OCI-LY1 (cell line): ENCODE results near the gene VPS35L.

Source experiments
- H2AFZ ChIP-seq: fragments of 200-600 bp; sonication (generic), shearing (Covaris generic); 2 replicates; pipeline ENCODE4 v1.6.0; 2014; ENCODE audit warnings: antibody characterized with exemption, mild to moderate bottlenecking, low read length
- H3F3A ChIP-seq: fragments of 200-600 bp; sonication (generic), shearing (Covaris generic); 2 replicates; pipeline ENCODE4 v1.6.0; 2014; ENCODE audit warnings: mild to moderate bottlenecking, antibody characterized with exemption, low read length, moderate library complexity; ENCODE audit not compliant: insufficient read depth
- H3K27ac ChIP-seq: fragments of 200-600 bp; sonication (generic); 2 replicates; pipeline ENCODE4 v1.5.1; 2014; ENCODE audit warnings: low read length, mixed run types, mild to moderate bottlenecking, low read depth; ENCODE audit not compliant: poor library complexity, severe bottlenecking
- H3K27me3 ChIP-seq: fragments of 200-600 bp; sonication (generic); 2 replicates; pipeline ENCODE4 v1.6.0; 2014; ENCODE audit warnings: antibody characterized with exemption, mild to moderate bottlenecking, low read length, moderate library complexity; ENCODE audit not compliant: insufficient read depth
- H3K36me3 ChIP-seq: fragments of 200-600 bp; sonication (generic); 2 replicates; pipeline ENCODE4 v1.6.1; 2014; ENCODE audit warnings: mild to moderate bottlenecking, antibody characterized with exemption, low read length, moderate library complexity, mixed read lengths; ENCODE audit not compliant: insufficient read depth
- H3K4me1 ChIP-seq: fragments of 200-600 bp; sonication (generic); 2 replicates; pipeline ENCODE4 v1.5.1; 2014; ENCODE audit warnings: mild to moderate bottlenecking, low read length, moderate library complexity; ENCODE audit not compliant: insufficient read depth, severe bottlenecking
- H3K4me2 ChIP-seq: fragments of 200-600 bp; sonication (generic), shearing (Covaris generic); 2 replicates; pipeline ENCODE4 v1.6.1; 2014; ENCODE audit warnings: low read length
- H3K4me3 ChIP-seq: fragments of 200-600 bp; sonication (generic); 2 replicates; pipeline ENCODE4 v1.5.1; 2014; ENCODE audit warnings: low read length, low read depth, mild to moderate bottlenecking, mixed read lengths; ENCODE audit not compliant: poor library complexity, severe bottlenecking
- H3K79me2 ChIP-seq: fragments of 200-600 bp; shearing (Covaris generic); 2 replicates; pipeline ENCODE4 v1.6.1; 2016; ENCODE audit warnings: mixed run types, low read length, mixed read lengths; ENCODE audit not compliant: insufficient read depth
- H3K9ac ChIP-seq: fragments of 200-600 bp; sonication (generic), shearing (Covaris generic); 2 replicates; pipeline ENCODE4 v1.6.1; 2014; ENCODE audit warnings: mild to moderate bottlenecking, low read length, mixed read lengths
- H3K9me2 ChIP-seq: fragments of 200-600 bp; sonication (generic), shearing (Covaris generic); 2 replicates; pipeline ENCODE4 v1.6.1; 2014; ENCODE audit warnings: low read depth, mild to moderate bottlenecking, low read length, mixed read lengths
- H3K9me3 ChIP-seq: fragments of 200-600 bp; shearing (Covaris generic); 2 replicates; pipeline ENCODE4 v1.6.1; 2014; ENCODE audit warnings: low read length, mixed read lengths
- H4K20me1 ChIP-seq: fragments of 200-600 bp; sonication (generic), shearing (Covaris generic); 2 replicates; pipeline ENCODE4 v1.6.0; 2016; ENCODE audit warnings: mild to moderate bottlenecking, low read length; ENCODE audit not compliant: insufficient read depth
- EZH2 ChIP-seq: fragments of 200-600 bp; sonication (generic), shearing (Covaris generic); IDR thresholded peaks from 2 replicates; pipeline ENCODE4 v1.8.0; 2017; ENCODE audit warnings: borderline replicate concordance, mixed run types, mild to moderate bottlenecking, antibody characterized with exemption, low read length, moderate library complexity, mixed read lengths
- TF ChIP-seq, protein P1 (sequence below): fragments of 200-600 bp; sonication (generic), shearing (Covaris generic); IDR thresholded peaks from 2 replicates; pipeline ENCODE4 v1.5.1; 2017; ENCODE audit warnings: mild to moderate bottlenecking, antibody characterized with exemption, low read length, moderate library complexity, mixed read lengths

The VPS35L gene

DNA sequence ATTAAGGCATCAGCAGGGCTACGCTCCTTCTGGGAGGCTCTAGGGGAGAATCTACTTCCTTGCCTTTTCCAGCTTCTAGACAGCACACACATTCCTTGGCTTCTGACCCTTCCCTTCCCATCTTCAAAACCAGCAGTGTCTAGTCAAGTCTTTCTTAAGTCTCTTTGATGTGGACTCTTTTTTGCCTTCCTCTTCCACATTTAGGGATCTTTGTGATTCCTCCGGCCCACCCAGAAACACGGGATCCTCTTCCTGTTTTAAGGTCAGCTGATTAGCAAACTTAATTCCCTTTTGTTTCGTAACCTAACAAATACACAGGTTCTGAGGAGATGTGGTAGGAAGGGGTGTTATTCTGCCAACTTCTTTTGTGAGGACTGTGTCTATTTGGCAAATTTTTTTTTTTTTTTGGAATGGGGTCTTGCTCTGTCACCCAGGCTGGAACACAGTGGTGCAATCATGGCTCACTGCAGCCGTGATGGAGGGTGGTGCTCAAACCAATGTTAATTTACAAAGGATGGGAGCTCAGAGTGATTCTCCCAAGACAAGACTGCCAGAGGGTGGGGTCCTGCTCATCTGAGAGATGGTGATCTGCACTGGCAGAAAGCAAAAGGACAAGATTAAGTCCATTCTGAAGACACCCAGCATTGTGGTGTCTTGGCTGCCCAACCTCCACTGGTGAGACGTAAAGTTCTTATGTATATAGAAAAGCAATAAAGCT, 147.8 kb downstream of the VPS35L start:
- Histone ChIP-seq H3K4me3 (no peak overlapping the region), H3F3A (no peaks in the 10 kb centered on the region), H3K4me1 (no peaks in the 10 kb centered on the region), H2AFZ (no peak overlapping the region), H3K9me2 (no peaks in the 10 kb centered on the region), H3K9ac (no peak overlapping the region), H3K27me3 (no peaks in the 10 kb centered on the region), H3K9me3 (no peaks in the 10 kb centered on the region), H3K79me2 (no peaks in the 10 kb centered on the region), H3K27ac (no peak overlapping the region), H3K36me3 (peaks cover 89% of the 10 kb centered on the region), H4K20me1 (no peaks in the 10 kb centered on the region), H3K4me2 (no peak overlapping the region)
- no peak for TF ChIP-seq EZH2
- TF ChIP-seq, protein P1, sequence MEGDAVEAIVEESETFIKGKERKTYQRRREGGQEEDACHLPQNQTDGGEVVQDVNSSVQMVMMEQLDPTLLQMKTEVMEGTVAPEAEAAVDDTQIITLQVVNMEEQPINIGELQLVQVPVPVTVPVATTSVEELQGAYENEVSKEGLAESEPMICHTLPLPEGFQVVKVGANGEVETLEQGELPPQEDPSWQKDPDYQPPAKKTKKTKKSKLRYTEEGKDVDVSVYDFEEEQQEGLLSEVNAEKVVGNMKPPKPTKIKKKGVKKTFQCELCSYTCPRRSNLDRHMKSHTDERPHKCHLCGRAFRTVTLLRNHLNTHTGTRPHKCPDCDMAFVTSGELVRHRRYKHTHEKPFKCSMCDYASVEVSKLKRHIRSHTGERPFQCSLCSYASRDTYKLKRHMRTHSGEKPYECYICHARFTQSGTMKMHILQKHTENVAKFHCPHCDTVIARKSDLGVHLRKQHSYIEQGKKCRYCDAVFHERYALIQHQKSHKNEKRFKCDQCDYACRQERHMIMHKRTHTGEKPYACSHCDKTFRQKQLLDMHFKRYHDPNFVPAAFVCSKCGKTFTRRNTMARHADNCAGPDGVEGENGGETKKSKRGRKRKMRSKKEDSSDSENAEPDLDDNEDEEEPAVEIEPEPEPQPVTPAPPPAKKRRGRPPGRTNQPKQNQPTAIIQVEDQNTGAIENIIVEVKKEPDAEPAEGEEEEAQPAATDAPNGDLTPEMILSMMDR: no peak

DNA sequence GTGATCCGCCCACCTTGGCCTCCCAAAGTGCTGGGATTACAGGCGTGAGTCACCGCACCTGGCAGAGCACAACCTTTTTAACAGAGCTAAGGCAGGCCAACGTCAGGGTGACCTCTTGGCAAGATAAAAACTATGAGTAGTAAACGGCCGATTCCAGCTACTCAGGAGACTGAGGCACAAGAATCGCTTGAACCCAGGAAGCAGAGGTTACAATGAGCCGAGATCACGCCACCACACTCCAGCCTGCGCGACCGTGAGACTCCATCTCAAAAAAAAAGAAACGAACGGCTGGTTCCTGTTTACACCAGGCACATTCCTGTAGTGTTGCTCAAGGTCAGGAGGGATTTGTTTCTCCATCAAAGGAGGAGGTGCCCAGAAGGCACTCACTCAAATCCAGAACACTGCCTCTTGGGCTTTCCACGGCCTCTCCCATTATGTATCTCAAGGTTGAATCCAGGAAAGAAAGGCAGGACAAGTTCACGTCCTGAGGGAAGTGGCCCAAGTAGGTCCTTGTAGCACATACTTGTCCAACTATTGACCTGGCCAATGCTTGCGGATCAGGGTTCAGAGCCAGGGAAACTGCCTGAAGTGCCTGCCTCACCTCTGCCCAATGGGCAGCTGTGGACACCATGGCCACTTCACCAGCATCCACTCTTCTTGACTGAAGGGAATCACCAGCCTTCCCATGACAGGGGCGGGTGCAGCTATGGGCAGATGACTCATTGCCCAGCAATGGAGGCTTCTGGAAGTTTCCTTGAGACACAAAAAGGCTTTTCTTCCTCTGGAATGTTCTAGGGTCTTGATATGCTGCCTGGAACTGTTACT, 149.0 kb downstream of the VPS35L start:
- H4K20me1 ChIP-seq: no peaks in the 10 kb centered on the region

DNA sequence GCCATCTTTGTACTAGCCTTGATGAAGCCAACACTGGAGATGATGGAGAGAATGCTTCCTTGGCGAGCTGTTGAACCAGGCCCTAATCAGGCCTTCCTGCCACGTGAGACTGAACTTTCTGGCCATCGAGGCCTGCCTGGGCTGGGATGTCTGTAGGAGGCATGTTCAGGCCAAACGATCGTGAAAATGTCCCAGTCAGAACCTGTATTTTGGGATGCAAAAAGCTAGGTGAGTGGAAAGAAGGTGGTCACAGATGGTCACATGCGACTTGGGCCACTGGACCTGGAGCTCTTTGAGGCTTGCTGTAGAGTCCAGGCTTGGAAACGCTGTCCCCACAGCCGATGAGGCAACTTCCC, 149.6 kb downstream of the VPS35L start:
- no peaks in the 10 kb centered on the region for H3F3A ChIP-seq
- H4K20me1 ChIP-seq: no peaks in the 10 kb centered on the region
- H3K36me3 ChIP-seq: peaks cover 82% of the 10 kb centered on the region
- no peaks in the 10 kb centered on the region for H3K4me1 ChIP-seq
- H3K9ac ChIP-seq: no peak overlapping the region
- H3K4me2 ChIP-seq: no peak overlapping the region
- no peak overlapping the region for H3K4me3 ChIP-seq
- H3K79me2 ChIP-seq: no peaks in the 10 kb centered on the region
- no peaks in the 10 kb centered on the region for H3K9me2 ChIP-seq
- no peak overlapping the region for H2AFZ ChIP-seq
- no peak overlapping the region for H3K27ac ChIP-seq
- no peaks in the 10 kb centered on the region for H3K9me3 ChIP-seq
- TF ChIP-seq, protein P1: no peak
- no peak for TF ChIP-seq EZH2
- no peaks in the 10 kb centered on the region for H3K27me3 ChIP-seq

More for the DNA sequence above, 149.0 kb downstream of the VPS35L start:
- Histone ChIP-seq H3K4me2 (no peak overlapping the region), H3K36me3 (peaks cover 88% of the 10 kb centered on the region), H3K9ac (no peak overlapping the region), H3K4me1 (no peaks in the 10 kb centered on the region), H3K9me2 (no peaks in the 10 kb centered on the region), H3F3A (no peaks in the 10 kb centered on the region), H2AFZ (no peak overlapping the region), H3K27me3 (no peaks in the 10 kb centered on the region), H3K9me3 (no peaks in the 10 kb centered on the region), H3K4me3 (no peak overlapping the region), H3K27ac (no peak overlapping the region), H3K79me2 (no peaks in the 10 kb centered on the region)
- no peak for TF ChIP-seq EZH2
- TF ChIP-seq, protein P1: no peak
